Measurements from ENCODE around the gene STK16.
"Not testable (repeated sequence)": the region's sequence is repeated elsewhere in the genome, so short reads cannot be mapped to it uniquely, and the experiment has no call there.

The STK16 gene

DNA sequence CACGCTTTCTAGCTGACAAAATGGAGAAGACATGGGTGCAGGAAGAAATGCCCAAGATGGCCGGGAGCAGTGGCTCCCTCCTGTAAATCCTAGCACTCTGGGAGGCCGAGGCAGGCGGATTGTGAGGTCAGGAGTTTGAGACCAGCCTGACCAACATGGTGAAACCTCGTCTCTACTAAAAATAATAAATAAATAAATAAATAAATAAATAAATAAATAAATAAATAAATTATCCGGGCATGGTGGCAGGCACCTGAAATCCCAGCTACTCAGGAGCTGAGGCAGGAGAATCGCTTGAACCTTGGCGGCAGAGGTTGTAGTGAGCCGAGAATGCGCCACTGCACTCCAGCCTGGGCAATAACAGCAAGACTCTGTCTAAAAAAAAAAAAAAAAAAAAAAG lies 13.7 kb downstream of the STK16 start:
- not testable (repeated sequence) for H3K4me3 Mint-ChIP-seq; H3K36me3 Mint-ChIP-seq (ENCODE audit: low read depth); DNase-seq (ENCODE audit: low spot score); H3K27ac Mint-ChIP-seq; H3K9me3 Mint-ChIP-seq
- peaks cover 25% of the 10 kb centered on the region for H3K27me3 Mint-ChIP-seq (ENCODE audit: low read depth)
- H3K4me1 Mint-ChIP-seq (ENCODE audit: low read depth) = peaks cover 11% of the 10 kb centered on the region

DNA sequence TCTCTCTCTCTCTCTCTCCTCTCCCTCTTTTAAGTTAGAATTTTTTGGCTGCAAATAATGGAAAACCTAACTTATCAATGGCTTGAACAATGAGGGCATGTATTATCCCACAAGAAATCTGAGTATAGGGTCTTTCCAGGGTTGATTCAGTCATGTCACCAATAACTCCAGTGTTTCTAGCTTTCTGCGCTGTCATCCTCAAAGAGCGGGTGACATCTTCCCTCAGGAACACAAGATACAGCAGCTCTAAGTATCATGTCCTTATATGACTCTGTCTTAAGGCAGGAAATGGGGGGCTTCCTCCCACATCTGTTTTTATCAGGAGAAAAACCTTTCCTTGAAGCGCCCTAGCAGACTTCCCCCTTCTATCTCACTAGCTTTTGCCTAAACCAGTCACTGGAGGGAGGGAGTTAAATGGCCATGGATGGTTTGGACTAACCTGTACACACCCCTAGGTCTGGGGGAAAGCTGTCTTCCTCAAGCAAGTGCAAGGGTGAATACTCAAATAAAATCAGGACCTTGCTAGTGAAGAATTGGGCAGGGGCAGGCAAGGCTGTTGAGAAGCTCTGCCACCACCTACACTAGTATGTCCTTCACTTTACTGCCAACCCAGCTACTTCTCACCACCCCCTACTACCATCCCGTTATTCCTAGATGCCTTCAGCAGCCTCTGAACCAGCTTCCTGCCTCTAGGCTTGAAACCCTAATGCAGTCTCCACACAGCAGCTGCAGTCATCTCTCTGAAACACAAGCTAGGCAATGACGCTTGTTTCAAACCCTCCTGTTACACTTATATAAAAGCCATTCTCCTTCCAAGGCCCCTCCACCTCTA lies 16.0 kb downstream of the STK16 start:
- no peak overlapping the region for H3K4me3 Mint-ChIP-seq

DNA sequence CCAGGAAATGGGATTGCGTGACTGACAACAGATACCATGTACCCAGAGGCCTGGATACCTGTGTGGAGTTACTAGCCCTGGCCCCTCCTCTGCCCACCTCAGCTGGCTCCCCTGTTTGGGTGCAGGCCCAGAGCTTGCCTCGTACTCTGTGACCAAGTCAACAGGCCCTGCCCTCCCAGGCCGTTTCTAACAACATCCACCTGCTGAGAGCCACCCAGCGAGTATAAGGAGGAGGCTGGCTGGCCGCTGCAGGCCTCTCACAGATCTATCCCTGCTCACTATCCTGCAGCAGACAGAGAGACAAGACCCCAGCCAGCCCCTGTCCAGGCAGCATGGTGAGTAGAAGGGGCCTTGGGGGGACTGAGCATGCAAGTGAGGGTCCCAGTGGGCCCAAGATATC lies 21.0 kb downstream of the STK16 start:
- DNase-seq (ENCODE audit: low spot score) = no peak
- no peak overlapping the region for H3K27ac Mint-ChIP-seq
- H3K27me3 Mint-ChIP-seq (ENCODE audit: low read depth) = peaks cover 6% of the 10 kb centered on the region
- no peaks in the 10 kb centered on the region for H3K36me3 Mint-ChIP-seq (ENCODE audit: low read depth)
- H3K4me3 Mint-ChIP-seq = no peak overlapping the region
- H3K9me3 Mint-ChIP-seq = no peaks in the 10 kb centered on the region
- no peaks in the 10 kb centered on the region for H3K4me1 Mint-ChIP-seq (ENCODE audit: low read depth)

More for the DNA sequence above, 16.0 kb downstream of the STK16 start:
- Mint-ChIP-seq H3K9me3 (no peaks in the 10 kb centered on the region), H3K27me3 (ENCODE audit: low read depth) (peaks cover 22% of the 10 kb centered on the region), H3K4me1 (ENCODE audit: low read depth) (no peaks in the 10 kb centered on the region), H3K36me3 (ENCODE audit: low read depth) (no peaks in the 10 kb centered on the region), H3K27ac (no peak overlapping the region)
- no peak for DNase-seq (ENCODE audit: low spot score)

DNA sequence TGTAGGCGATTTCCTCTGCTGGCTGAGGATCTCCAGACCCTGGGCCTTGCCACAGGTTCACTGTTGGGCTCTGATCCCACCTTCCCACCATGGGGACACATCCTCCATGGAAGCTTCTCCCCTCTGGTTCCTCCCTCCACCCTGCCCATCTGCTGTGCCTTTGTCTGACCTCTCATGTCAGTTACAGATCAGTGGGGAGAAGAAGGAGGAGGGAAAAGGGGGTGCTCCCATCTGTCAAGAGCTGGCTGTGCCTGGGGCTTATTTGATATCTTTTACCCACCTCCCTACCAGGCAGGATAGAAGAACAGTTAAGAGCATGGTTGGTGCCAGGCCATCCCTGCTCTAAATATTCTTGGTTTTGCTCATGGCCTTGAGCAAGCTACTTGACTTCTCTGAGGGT lies 21.6 kb downstream of the STK16 start:
- DNase-seq (ENCODE audit: low spot score) = no peak
- H3K27ac Mint-ChIP-seq = no peak overlapping the region
- H3K27me3 Mint-ChIP-seq (ENCODE audit: low read depth) = peaks cover 5% of the 10 kb centered on the region
- no peak overlapping the region for H3K4me3 Mint-ChIP-seq
- no peaks in the 10 kb centered on the region for H3K4me1 Mint-ChIP-seq (ENCODE audit: low read depth)
- H3K36me3 Mint-ChIP-seq (ENCODE audit: low read depth) = no peaks in the 10 kb centered on the region
- no peaks in the 10 kb centered on the region for H3K9me3 Mint-ChIP-seq

DNA sequence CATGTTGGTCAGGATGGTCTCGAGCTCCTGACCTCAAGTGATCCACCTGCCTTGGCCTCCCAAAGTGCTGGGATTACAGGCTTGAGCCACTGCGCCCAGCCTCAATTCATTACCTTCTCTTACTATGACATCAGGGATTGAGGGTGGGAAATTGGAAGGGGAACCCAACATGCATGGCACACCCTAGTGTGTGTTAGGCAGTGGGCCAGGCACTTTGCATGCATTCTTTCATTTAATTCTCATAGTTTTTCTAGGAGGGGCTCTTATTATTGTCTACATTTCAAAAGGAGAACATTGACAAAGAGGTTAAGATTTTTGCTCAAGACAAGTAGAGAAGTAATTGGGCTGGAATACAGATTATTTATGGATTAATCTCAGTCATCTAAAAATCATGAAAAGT lies 23.0 kb downstream of the STK16 start:
- Mint-ChIP-seq H3K27ac (no peak overlapping the region), H3K4me1 (ENCODE audit: low read depth) (no peaks in the 10 kb centered on the region)

DNA sequence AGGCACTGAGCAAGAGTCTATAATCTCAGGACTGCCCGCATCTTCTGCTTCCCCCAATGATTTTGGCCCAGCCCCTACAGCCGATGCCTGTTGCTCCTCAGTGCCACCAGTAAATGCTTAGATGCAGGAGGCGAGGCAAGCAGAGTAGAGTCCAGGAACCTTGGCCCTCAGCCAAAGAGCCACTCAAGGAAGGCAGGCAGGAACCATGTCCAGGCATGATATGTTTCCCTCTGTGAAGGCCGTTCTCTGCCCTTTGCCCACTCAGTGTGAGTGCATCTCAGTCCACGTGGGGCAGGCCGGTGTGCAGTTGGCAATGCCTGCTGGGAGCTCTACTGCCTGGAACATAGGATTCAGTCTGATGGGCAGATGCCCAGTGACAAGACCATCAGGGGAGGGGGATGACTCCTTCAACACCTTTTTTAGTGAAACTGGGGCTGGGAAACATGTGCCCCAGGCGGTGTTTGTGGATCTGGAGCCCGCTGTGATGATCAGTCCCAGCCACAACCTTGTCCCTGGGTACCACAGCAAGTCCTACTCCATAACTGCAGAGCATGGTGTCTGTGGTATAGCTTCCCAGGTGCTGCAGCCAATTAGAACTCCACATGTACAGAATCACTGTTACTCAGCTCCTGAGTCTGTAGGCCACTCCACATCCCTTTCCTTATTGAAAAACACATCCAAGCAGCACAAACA lies 24.2 kb downstream of the STK16 start:
- Mint-ChIP-seq H3K9me3 (no peaks in the 10 kb centered on the region), H3K4me1 (ENCODE audit: low read depth) (no peaks in the 10 kb centered on the region), H3K27me3 (ENCODE audit: low read depth) (peaks cover 10% of the 10 kb centered on the region), H3K27ac (no peak overlapping the region), H3K4me3 (no peak overlapping the region), H3K36me3 (ENCODE audit: low read depth) (no peaks in the 10 kb centered on the region)
- no peak for DNase-seq (ENCODE audit: low spot score)

More for the DNA sequence above, 23.0 kb downstream of the STK16 start:
- Mint-ChIP-seq H3K4me3 (no peak overlapping the region), H3K9me3 (no peaks in the 10 kb centered on the region), H3K27me3 (ENCODE audit: low read depth) (peaks cover 10% of the 10 kb centered on the region), H3K36me3 (ENCODE audit: low read depth) (no peaks in the 10 kb centered on the region)
- DNase-seq (ENCODE audit: low spot score) = no peak

DNA sequence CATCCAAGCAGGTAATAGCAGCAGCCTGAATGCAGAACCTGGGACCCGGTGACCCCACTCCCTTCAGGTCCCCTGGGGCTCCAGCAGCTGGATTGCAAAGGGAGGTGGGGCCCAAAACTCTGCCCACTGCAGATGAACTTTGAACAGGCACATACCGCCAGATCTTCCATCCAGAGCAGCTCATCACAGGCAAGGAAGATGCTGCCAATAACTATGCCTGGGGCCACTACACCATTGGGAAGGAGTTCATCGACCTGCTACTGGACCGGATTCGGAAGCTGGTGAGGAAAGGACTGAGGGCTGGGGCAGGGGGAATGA lies 24.7 kb downstream of the STK16 start:
- DNase-seq (ENCODE audit: low spot score) = no peak
- no peak overlapping the region for H3K27ac Mint-ChIP-seq
- H3K4me3 Mint-ChIP-seq = no peak overlapping the region
- peaks cover 10% of the 10 kb centered on the region for H3K27me3 Mint-ChIP-seq (ENCODE audit: low read depth)
- H3K9me3 Mint-ChIP-seq = no peaks in the 10 kb centered on the region
- H3K4me1 Mint-ChIP-seq (ENCODE audit: low read depth) = no peaks in the 10 kb centered on the region
- no peaks in the 10 kb centered on the region for H3K36me3 Mint-ChIP-seq (ENCODE audit: low read depth)

DNA sequence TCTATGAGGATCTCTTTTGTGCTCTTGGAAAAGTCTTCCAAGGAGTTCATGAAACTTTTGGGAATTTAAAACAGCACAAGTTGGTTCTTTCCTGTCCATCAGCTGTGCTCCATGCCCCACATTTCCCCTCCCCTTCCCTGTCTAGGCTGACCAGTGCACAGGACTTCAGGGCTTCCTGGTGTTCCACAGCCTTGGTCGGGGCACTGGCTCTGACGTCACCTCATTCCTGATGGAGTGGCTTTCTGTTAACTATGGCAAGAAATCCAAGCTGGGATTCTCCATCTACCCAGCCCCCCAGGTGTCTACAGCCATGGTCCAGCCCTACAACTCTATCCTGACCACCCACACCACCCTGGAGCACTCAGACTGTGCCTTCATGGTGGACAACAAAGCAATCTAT lies 25.7 kb downstream of the STK16 start:
- DNase-seq (ENCODE audit: low spot score) = no peak
- Mint-ChIP-seq H3K4me3 (no peak overlapping the region), H3K36me3 (ENCODE audit: low read depth) (no peaks in the 10 kb centered on the region), H3K9me3 (no peaks in the 10 kb centered on the region), H3K27ac (no peak overlapping the region), H3K27me3 (ENCODE audit: low read depth) (peaks cover 10% of the 10 kb centered on the region), H3K4me1 (ENCODE audit: low read depth) (no peaks in the 10 kb centered on the region)

DNA sequence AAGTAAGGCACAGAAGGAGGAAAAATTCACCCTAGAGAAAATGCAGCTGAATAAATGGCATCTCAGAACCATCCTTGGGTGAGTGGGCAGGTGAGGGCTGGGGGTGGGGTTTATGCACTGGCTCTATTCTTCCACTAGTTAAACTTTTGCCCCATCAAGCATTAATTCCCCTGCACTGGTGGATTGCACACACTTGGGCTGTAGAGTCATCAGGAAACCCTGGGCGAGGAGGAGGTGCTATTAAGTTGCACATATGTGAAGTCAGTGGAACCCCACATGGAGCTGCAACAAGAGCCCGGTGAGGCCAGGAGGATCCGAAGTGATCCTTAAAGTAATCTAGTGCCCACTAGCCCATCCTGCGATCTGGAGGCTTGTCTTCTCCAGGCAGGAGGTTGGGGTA lies 27.1 kb downstream of the STK16 start:
- H3K4me3 Mint-ChIP-seq = no peak overlapping the region
- H3K36me3 Mint-ChIP-seq (ENCODE audit: low read depth) = no peaks in the 10 kb centered on the region
- peaks cover 2% of the 10 kb centered on the region for H3K4me1 Mint-ChIP-seq (ENCODE audit: low read depth)
- no peak overlapping the region for H3K27ac Mint-ChIP-seq
- no peaks in the 10 kb centered on the region for H3K9me3 Mint-ChIP-seq
- no peak for DNase-seq (ENCODE audit: low spot score)
- H3K27me3 Mint-ChIP-seq (ENCODE audit: low read depth) = peaks cover 10% of the 10 kb centered on the region

DNA sequence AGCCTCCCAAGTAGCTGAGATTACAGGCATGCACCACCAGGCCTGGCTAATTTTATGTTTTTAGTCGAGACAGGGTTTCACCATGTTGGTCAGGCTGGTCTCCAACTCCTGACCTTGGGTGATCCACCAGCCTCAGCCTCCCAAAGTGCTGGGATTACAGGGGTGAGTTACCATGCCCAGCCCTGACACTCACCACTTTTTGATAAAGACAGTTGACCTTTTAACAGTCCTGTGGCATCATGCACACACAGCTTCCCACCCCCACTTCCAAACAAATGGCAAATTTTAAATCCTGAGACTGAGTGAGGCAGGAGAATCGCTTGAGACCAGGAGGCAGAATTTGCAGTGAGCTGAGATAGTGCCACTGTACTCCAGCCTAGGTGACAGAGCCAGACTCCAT lies 27.7 kb downstream of the STK16 start:
- no peak overlapping the region for H3K27ac Mint-ChIP-seq
- H3K9me3 Mint-ChIP-seq = no peaks in the 10 kb centered on the region
- H3K4me3 Mint-ChIP-seq = no peak overlapping the region
- peaks cover 8% of the 10 kb centered on the region for H3K4me1 Mint-ChIP-seq (ENCODE audit: low read depth)
- peaks cover 10% of the 10 kb centered on the region for H3K27me3 Mint-ChIP-seq (ENCODE audit: low read depth)
- no peaks in the 10 kb centered on the region for H3K36me3 Mint-ChIP-seq (ENCODE audit: low read depth)
- DNase-seq (ENCODE audit: low spot score) = no peak

DNA sequence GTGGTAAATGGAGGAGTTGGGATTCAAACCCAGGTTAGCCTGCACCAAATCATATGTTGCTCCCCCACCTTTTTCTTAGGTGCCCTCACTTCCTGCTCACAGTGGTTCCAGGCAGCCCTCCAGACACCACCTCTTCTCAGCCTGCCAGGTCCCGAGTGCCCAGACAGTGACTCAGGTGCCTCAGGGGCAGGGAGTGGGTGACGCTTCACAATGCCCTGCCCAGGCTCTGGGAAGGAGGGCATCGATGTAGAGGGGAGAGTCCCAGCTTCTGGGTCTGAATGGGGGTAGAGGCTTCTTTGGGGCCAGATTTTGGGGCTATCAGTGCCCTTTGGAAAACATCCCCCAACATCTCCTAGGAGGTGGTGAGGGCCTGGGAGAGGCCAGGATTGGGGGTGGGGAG lies 28.7 kb downstream of the STK16 start:
- H3K27me3 Mint-ChIP-seq (ENCODE audit: low read depth) = peaks cover 10% of the 10 kb centered on the region
- H3K27ac Mint-ChIP-seq = no peak overlapping the region
- no peak overlapping the region for H3K4me3 Mint-ChIP-seq
- DNase-seq (ENCODE audit: low spot score) = no peak
- no peaks in the 10 kb centered on the region for H3K36me3 Mint-ChIP-seq (ENCODE audit: low read depth)
- peaks cover 18% of the 10 kb centered on the region for H3K4me1 Mint-ChIP-seq (ENCODE audit: low read depth)
- no peaks in the 10 kb centered on the region for H3K9me3 Mint-ChIP-seq

DNA sequence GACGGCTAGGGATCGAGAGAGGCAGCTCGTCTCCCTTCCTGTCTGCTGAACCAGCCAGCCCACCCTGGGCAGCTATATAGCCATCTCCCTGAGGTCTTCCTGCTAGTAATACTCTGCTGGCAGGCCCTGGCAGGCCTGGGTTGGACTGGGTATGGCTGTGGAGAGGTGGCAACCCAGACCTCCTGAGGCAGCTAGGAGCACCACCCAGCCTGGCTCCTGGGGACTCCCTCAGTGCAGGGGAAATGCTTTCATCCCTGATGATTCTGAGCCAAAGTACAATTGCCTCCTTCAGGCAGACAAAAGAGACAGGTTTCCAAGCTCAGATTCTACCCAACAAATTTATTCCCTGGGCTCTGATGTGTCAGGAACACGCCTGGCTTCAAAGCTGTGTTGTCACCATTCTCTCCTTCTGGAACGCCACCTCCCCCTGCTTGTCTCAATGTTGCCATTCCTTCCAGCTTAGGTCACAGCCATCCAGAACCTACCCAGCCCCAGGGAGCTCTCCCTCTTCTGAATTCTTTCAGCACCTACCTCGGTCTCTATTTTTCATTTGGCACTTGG lies 29.2 kb downstream of the STK16 start:
- DNase-seq (ENCODE audit: low spot score) = no peak

DNA sequence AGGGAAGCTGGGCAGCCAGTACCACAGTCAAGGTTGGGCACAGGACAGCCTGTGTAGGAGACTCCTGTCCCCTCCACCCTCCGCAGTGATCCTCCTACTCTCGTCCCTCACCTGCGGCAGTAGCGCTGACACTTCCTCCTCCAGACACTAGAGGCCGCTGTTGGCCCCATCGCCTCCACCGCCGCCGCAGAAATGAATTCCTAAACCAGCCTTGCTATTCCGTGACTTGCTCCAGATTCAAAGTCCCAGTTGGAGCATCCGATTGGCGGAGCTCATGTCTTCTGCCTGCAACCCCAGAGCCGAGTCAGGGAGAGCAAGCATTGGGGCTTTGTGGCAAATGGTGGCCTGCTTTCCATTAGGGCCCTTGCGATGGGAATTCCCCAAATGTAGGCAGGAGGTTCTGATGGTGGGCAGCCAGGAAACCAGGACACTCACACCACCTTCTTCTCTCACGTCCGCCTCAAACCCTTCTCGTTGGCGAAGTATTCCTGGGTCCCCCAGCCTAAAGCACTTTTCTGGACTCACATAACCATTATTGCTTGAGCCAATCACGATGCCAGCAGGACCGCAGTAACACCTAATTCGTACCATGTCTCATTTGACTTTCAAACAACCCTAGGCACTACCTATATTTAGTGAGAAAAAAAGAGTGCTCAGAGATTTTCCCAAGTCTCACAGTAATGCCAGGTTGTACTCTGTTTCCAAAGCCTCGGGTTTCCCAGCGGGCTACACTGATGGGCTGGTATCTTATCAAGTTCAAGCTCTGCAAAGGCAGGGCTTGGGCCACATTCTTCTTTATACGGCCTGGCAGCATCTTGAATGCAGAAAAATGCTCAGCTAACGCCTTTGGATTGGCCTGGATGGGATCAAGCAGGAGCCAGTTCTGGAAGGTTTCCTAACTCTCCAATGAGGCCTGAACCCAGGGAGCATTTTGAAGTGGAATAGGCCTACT lies 32.7 kb downstream of the STK16 start:
- Mint-ChIP-seq H3K9me3 (no peaks in the 10 kb centered on the region), H3K27me3 (ENCODE audit: low read depth) (no peaks in the 10 kb centered on the region), H3K36me3 (ENCODE audit: low read depth) (peaks cover 4% of the 10 kb centered on the region), H3K4me1 (ENCODE audit: low read depth) (peaks cover 29% of the 10 kb centered on the region), H3K27ac (peak overlapping the region; percentile 81), H3K4me3 (peak overlapping the region; percentile 77)
- peak; percentile 74 for DNase-seq (ENCODE audit: low spot score)

More for the DNA sequence above, 29.2 kb downstream of the STK16 start:
- H3K27ac Mint-ChIP-seq = no peak overlapping the region
- no peaks in the 10 kb centered on the region for H3K9me3 Mint-ChIP-seq
- H3K4me1 Mint-ChIP-seq (ENCODE audit: low read depth) = peaks cover 19% of the 10 kb centered on the region
- peaks cover 7% of the 10 kb centered on the region for H3K27me3 Mint-ChIP-seq (ENCODE audit: low read depth)
- no peak overlapping the region for H3K4me3 Mint-ChIP-seq
- no peaks in the 10 kb centered on the region for H3K36me3 Mint-ChIP-seq (ENCODE audit: low read depth)
